ENCODE results near the gene SPANXN4. TPM values are rescaled to one million over a fixed set of nuclear protein-coding genes. Genes with fewer than 3 reads are reported as not detected.

SPANXN4 gene
- total RNA-seq, 1 donor from 2014 or later = not detected

- no peak overlapping the region for H3K27ac ChIP-seq (ENCODE audit: low read depth, low read length)
- H4K20me1 ChIP-seq (ENCODE audit: insufficient read depth, low read length) = no peaks in the 10 kb centered on the region
- H3K4me2 ChIP-seq (ENCODE audit: low read length) = no peak overlapping the region
- Mint-ChIP-seq H3K4me1 (ENCODE audit: low read depth, unreplicated experiment) (no peaks in the 10 kb centered on the region), H3K9me3 (ENCODE audit: unreplicated experiment) (no peaks in the 10 kb centered on the region), H3K27me3 (ENCODE audit: low read depth, unreplicated experiment) (no peaks in the 10 kb centered on the region), H3K27ac (ENCODE audit: unreplicated experiment) (no peak overlapping the region), H3K4me3 (ENCODE audit: unreplicated experiment) (no peak overlapping the region), H3K36me3 (ENCODE audit: low read depth, unreplicated experiment) (no peaks in the 10 kb centered on the region)
- no peak overlapping the region for H3K4me3 ChIP-seq (ENCODE audit: insufficient read depth, low read depth, low read length)
- no peaks in the 10 kb centered on the region for H3K36me3 ChIP-seq (ENCODE audit: insufficient read depth, low read length)
- DNase-seq (ENCODE audit: low read depth) = no peak
- H3K9ac ChIP-seq (ENCODE audit: low read length) = no peak overlapping the region
- no peaks in the 10 kb centered on the region for H3K27me3 ChIP-seq (ENCODE audit: insufficient read depth, low read length)
- peak; percentile 56 for FAIRE-seq
- H2AFZ ChIP-seq (ENCODE audit: low read depth, low read length) = no peak overlapping the region
- no peak for TF ChIP-seq CTCF (IDR thresholded peaks at IDR 0.05; ENCODE audit: insufficient read depth, low read depth, low read length)
- no peak for TF ChIP-seq EZH2 (IDR thresholded peaks at IDR 0.05; ENCODE audit: insufficient read depth, low read length)
- H3K4me1 ChIP-seq (ENCODE audit: insufficient read depth, low read length) = no peaks in the 10 kb centered on the region
- no peaks in the 10 kb centered on the region for H3K79me2 ChIP-seq (ENCODE audit: insufficient read depth, low read length)
- H3K9me3 ChIP-seq (ENCODE audit: insufficient read depth, low read depth, low read length) = no peaks in the 10 kb centered on the region
These were observed 47.5 kb upstream of the SPANXN4 start for GRCh38 chrX:142978130-142978684.

GRCh38 chrX:142982679-142983078, 43.0 kb upstream of the SPANXN4 start:
- peak; percentile 60 for FAIRE-seq
- Histone ChIP-seq H3K9me3 (ENCODE audit: insufficient read depth, low read depth, low read length) (no peaks in the 10 kb centered on the region), H3K36me3 (ENCODE audit: insufficient read depth, low read length) (no peaks in the 10 kb centered on the region), H2AFZ (ENCODE audit: low read depth, low read length) (no peak overlapping the region), H3K27me3 (ENCODE audit: insufficient read depth, low read length) (no peaks in the 10 kb centered on the region), H3K9ac (ENCODE audit: low read length) (no peak overlapping the region), H3K4me1 (ENCODE audit: insufficient read depth, low read length) (no peaks in the 10 kb centered on the region), H3K4me2 (ENCODE audit: low read length) (no peak overlapping the region), H3K79me2 (ENCODE audit: insufficient read depth, low read length) (no peaks in the 10 kb centered on the region), H4K20me1 (ENCODE audit: insufficient read depth, low read length) (no peaks in the 10 kb centered on the region), H3K27ac (ENCODE audit: low read depth, low read length) (no peak overlapping the region), H3K4me3 (ENCODE audit: insufficient read depth, low read depth, low read length) (no peak overlapping the region)
- TF ChIP-seq CTCF (IDR thresholded peaks at IDR 0.05; ENCODE audit: insufficient read depth, low read depth, low read length) = no peak
- no peak for TF ChIP-seq EZH2 (IDR thresholded peaks at IDR 0.05; ENCODE audit: insufficient read depth, low read length)
- Mint-ChIP-seq H3K4me3 (ENCODE audit: unreplicated experiment) (no peak overlapping the region), H3K36me3 (ENCODE audit: low read depth, unreplicated experiment) (no peaks in the 10 kb centered on the region), H3K9me3 (ENCODE audit: unreplicated experiment) (no peaks in the 10 kb centered on the region), H3K27me3 (ENCODE audit: low read depth, unreplicated experiment) (no peaks in the 10 kb centered on the region), H3K27ac (ENCODE audit: unreplicated experiment) (no peak overlapping the region), H3K4me1 (ENCODE audit: low read depth, unreplicated experiment) (no peaks in the 10 kb centered on the region)
- no peak for DNase-seq (ENCODE audit: low read depth)

GRCh38 chrX:142994988-142995387, 30.7 kb upstream of the SPANXN4 start:
- Mint-ChIP-seq H3K27ac (ENCODE audit: unreplicated experiment) (no peak overlapping the region), H3K27me3 (ENCODE audit: low read depth, unreplicated experiment) (peaks cover 1% of the 10 kb centered on the region), H3K4me1 (ENCODE audit: low read depth, unreplicated experiment) (no peaks in the 10 kb centered on the region), H3K4me3 (ENCODE audit: unreplicated experiment) (no peak overlapping the region), H3K9me3 (ENCODE audit: unreplicated experiment) (no peaks in the 10 kb centered on the region), H3K36me3 (ENCODE audit: low read depth, unreplicated experiment) (no peaks in the 10 kb centered on the region)
- DNase-seq (ENCODE audit: low read depth) (no peak), FAIRE-seq (no peak)
- H4K20me1 ChIP-seq (ENCODE audit: insufficient read depth, low read length) = no peaks in the 10 kb centered on the region
- H3K27me3 ChIP-seq (ENCODE audit: insufficient read depth, low read length) = no peaks in the 10 kb centered on the region
- no peaks in the 10 kb centered on the region for H3K9me3 ChIP-seq (ENCODE audit: insufficient read depth, low read depth, low read length)
- TF ChIP-seq EZH2 (IDR thresholded peaks at IDR 0.05; ENCODE audit: insufficient read depth, low read length) (no peak), CTCF (IDR thresholded peaks at IDR 0.05; ENCODE audit: insufficient read depth, low read depth, low read length) (no peak)
- no peaks in the 10 kb centered on the region for H3K79me2 ChIP-seq (ENCODE audit: insufficient read depth, low read length)
- no peaks in the 10 kb centered on the region for H3K4me1 ChIP-seq (ENCODE audit: insufficient read depth, low read length)
- H3K4me3 ChIP-seq (ENCODE audit: insufficient read depth, low read depth, low read length) = no peak overlapping the region
- H3K27ac ChIP-seq (ENCODE audit: low read depth, low read length) = no peak overlapping the region
- no peaks in the 10 kb centered on the region for H3K36me3 ChIP-seq (ENCODE audit: insufficient read depth, low read length)
- H3K9ac ChIP-seq (ENCODE audit: low read length) = no peak overlapping the region
- H2AFZ ChIP-seq (ENCODE audit: low read depth, low read length) = no peak overlapping the region
- no peak overlapping the region for H3K4me2 ChIP-seq (ENCODE audit: low read length)

All from astrocyte (in vitro differentiated cells and primary cell).